Adipocyte (in vitro differentiated cells): Measurements from ENCODE around the gene RFX5.
A peak's percentile ranks its signal among the peaks of the same experiment; 100 is the strongest.
"Not testable (repeated sequence)": the region's sequence is repeated elsewhere in the genome, so short reads cannot be mapped to it uniquely, and the experiment has no call there.

Experiments used
- DNase-seq: peaks from one replicate; pipeline ENCODE4 v3.0.0-alpha.2; 2015; ENCODE audit warnings: low read depth
- H3K27me3 ChIP-seq: replicated peaks from 2 replicates; pipeline ENCODE4 v1.7.0; 2013; ENCODE audit warnings: mild to moderate bottlenecking, low read length, moderate library complexity; ENCODE audit not compliant: control insufficient read depth, insufficient read depth
- H3K36me3 ChIP-seq: 2 replicates; pipeline ENCODE4 v1.7.0; 2013; ENCODE audit warnings: low read length, mild to moderate bottlenecking, moderate library complexity; ENCODE audit not compliant: control insufficient read depth, insufficient read depth, severe bottlenecking
- H3K4me1 ChIP-seq: 2 replicates; pipeline ENCODE4 v1.7.0; 2013; ENCODE audit warnings: mild to moderate bottlenecking, low read length, moderate library complexity; ENCODE audit not compliant: control insufficient read depth, insufficient read depth
- H3K4me3 ChIP-seq: 2 replicates; pipeline ENCODE4 v1.7.0; 2013; ENCODE audit warnings: mild to moderate bottlenecking, low read length, moderate library complexity
- H3K9ac ChIP-seq: 2 replicates; pipeline ENCODE4 v1.7.0; 2013; ENCODE audit warnings: mild to moderate bottlenecking, low read length, moderate library complexity
- H3K9me3 ChIP-seq: 2 replicates; pipeline ENCODE4 v1.7.0; 2013; ENCODE audit warnings: mild to moderate bottlenecking, low read length, moderate library complexity; ENCODE audit not compliant: control insufficient read depth

The RFX5 gene

DNA sequence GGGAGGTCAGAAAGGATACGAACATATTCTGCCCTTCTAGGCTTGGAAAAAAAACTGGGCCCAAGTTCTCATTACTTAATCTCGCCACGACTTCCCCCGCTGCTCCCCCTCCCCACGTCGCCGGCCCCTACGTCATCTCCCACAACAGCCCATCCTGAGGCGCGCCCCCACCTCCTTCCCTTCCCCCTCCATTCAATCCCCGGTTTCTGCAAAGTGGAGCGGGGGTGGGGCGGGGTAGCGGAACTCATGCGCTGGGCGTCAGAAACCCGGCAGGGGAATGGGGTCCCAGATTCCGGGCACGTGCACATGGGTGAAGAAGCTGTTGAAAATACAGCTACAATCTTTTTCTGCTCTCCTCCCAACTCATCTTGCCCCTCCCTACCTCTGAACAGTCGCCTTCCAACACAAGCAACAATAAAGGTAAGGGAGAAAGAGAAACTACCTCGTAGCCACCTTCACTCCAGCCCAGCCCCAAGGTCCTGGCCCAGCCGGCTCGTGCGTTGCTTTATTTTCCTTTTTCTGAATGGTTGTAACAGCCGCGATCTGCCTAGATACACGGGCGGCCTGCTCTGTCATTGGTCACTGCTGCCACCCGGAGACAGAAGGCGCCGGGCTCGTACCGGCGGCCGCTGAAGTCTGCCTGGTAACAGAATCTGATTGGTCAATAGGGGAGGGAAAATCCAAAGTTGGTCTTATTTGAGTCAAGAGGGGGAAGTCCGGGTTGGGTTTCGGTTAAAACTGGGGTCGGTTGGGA is at the start of gene RFX5:
TSS of gene RFX5 (minus strand) at position 484 of the 754 bp plus-strand sequence. CDS start 932 bp downstream, outside the sequence.
- Histone ChIP-seq H3K4me1 (peaks cover 17% of the 10 kb centered on the region), H3K36me3 (peaks cover 19% of the 10 kb centered on the region), H3K4me3 (peak within 1 kb of the TSS; percentile 96), H3K9me3 (no peaks in the 10 kb centered on the region), H3K9ac (peak within 1 kb of the TSS; percentile 88), H3K27me3 (no peaks in the 10 kb centered on the region)
- peak; percentile 99 for DNase-seq

- not testable (repeated sequence) for H3K9ac ChIP-seq, H3K4me3 ChIP-seq, DNase-seq, H3K9me3 ChIP-seq, H3K36me3 ChIP-seq, H3K27me3 ChIP-seq
- peaks cover 11% of the 10 kb centered on the region for H3K4me1 ChIP-seq
These were observed 49.2 kb upstream of the RFX5 start for GRCh38 chr1:151396265-151396664.

GRCh38 chr1:151393583-151393982 is 46.5 kb upstream of the RFX5 start:
- no peak for DNase-seq
- no peak overlapping the region for H3K9ac ChIP-seq

DNA sequence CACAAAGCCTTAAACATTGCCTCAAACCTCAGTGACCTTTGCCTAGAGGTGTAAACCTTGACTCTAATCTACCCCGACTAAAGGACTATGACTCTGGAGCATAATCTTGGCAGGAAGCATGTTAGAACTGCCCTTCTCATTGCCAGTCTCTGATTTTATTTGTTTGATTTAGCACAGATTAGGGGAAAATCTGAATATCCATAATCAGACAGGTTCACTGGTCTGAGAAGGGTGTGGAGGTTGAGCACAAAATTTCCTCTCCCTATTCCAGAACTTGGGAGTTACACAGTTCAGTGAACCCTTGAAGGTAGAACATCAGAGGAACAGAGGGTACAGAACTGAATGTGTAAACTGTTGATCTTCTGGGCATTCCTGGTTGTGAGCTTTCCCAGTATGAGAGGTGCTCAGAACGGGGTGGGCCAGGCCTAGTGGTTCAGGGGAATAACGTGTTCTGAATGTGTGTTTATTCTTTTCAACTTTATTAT is 44.1 kb upstream of the RFX5 start:
- no peaks in the 10 kb centered on the region for H3K36me3 ChIP-seq
- H3K27me3 ChIP-seq: no peaks in the 10 kb centered on the region
- no peak overlapping the region for H3K4me3 ChIP-seq
- no peak overlapping the region for H3K9ac ChIP-seq
- H3K4me1 ChIP-seq: no peaks in the 10 kb centered on the region
- H3K9me3 ChIP-seq: peaks cover 3% of the 10 kb centered on the region
- no peak for DNase-seq

More at GRCh38 chr1:151393583-151393982, 46.5 kb upstream of the RFX5 start:
- no peaks in the 10 kb centered on the region for H3K4me1 ChIP-seq
- no peak overlapping the region for H3K4me3 ChIP-seq
- peaks cover 3% of the 10 kb centered on the region for H3K9me3 ChIP-seq
- H3K36me3 ChIP-seq: no peaks in the 10 kb centered on the region
- no peaks in the 10 kb centered on the region for H3K27me3 ChIP-seq

DNA sequence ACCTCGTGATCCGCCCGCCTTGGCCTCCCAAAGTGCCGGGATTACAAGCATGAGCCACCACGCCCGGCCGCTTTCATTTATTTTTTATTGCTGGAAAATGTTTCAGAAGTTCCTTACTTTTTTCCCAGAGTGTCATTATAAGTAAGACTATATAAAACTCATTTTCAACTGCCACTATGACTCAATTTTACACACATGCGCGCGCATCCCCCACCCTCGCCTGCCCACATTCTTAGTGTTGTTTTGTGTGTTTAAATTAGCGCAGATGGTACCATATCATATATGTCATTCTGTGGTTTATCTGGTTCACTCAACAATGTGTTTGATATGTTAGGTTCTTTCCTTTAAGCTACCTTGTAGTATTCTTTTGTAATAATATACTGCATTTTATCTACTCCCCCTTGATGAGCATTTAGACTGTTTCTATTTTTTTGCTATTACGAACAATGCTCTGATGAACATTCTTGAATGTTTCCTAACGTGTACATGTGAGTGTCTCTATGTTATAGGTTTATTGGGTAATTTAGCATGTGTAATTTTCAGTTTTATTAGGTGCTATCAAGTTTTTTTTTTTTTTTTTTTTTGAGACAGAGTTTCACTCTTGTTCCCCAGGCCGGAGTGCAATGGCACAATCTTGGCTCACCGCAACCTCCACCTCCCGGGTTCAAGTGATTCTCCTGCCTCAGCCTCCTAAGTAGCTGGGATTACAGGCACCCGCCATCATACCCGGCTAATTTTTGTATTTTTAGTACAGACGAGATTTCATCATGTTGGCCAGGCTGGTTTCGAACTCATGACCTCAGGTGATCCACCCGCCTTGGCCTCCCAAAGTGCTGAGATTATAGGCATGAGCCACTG is 43.4 kb upstream of the RFX5 start:
- not testable (repeated sequence) for H3K9ac ChIP-seq, H3K4me3 ChIP-seq, H3K36me3 ChIP-seq

DNA sequence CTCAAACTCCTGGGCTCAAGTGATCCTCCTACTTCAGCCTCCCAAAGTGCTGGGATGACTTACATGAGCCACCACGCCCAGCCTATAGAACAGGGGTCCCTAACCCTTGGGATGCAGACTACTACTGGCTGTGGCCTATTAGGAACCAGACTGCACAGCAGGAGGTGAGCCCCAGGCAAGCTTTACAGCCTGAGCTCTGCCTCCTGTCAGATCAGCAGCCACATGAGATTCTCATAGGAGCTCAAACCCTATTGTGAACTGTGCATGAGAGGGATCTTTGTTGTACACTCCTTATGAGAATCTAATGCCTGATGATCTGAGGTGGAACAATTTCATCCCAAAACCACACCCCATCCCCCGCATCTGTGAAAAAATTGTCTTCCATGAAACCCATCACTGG is 39.0 kb upstream of the RFX5 start:
- Histone ChIP-seq H3K4me3 (no peak overlapping the region), H3K27me3 (peaks cover 9% of the 10 kb centered on the region), H3K9me3 (no peaks in the 10 kb centered on the region), H3K9ac (no peak overlapping the region), H3K36me3 (no peaks in the 10 kb centered on the region), H3K4me1 (no peaks in the 10 kb centered on the region)
- no peak for DNase-seq

More for the DNA sequence above, 43.4 kb upstream of the RFX5 start:
- H3K9me3 ChIP-seq, DNase-seq, H3K27me3 ChIP-seq, H3K4me1 ChIP-seq: not testable (repeated sequence)

- H3K4me3 ChIP-seq: no peak overlapping the region
- no peaks in the 10 kb centered on the region for H3K4me1 ChIP-seq
- no peak for DNase-seq
- H3K27me3 ChIP-seq: peaks cover 9% of the 10 kb centered on the region
- H3K9me3 ChIP-seq: no peaks in the 10 kb centered on the region
- H3K36me3 ChIP-seq: no peaks in the 10 kb centered on the region
- no peak overlapping the region for H3K9ac ChIP-seq
These were observed 37.5 kb upstream of the RFX5 start for GRCh38 chr1:151384584-151384983.

DNA sequence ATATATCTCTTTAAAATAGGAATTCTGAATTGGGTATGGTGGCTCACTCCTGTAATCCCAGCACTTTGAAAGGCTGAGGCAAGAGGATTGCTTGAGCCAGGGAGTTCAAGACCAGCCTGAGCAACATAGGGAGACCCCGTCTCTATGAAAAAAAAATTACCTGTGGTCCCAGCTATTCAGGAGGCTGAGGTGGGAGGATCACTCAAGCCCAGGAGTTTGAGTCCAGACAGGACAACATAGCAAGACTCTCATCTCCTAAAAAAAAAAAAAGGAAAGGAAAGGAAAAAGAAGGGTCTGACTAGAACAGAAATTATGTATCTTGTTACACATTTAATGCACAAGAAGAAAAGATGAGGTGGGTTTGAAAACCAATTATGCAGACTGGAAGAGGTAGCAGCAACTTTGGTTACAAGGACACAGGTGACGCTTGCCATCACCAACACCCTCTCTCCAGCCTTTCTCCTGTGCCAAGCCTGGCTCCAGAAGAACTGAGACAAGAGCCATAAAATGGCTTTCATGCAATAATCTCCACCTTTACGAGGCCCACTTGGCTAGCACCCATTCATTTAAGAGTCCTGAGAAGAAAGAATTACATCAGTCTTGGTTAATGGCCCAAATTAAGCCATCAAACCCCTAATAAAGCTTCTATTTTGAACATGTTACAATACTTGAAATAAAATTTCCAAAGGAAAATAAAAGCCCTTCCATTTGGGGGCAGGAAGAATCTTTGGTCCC is 30.3 kb upstream of the RFX5 start:
- Histone ChIP-seq H3K27me3 (peaks cover 9% of the 10 kb centered on the region), H3K9ac (no peak overlapping the region), H3K4me1 (peaks cover 10% of the 10 kb centered on the region), H3K36me3 (no peaks in the 10 kb centered on the region), H3K4me3 (no peak overlapping the region), H3K9me3 (no peaks in the 10 kb centered on the region)
- DNase-seq: no peak

DNA sequence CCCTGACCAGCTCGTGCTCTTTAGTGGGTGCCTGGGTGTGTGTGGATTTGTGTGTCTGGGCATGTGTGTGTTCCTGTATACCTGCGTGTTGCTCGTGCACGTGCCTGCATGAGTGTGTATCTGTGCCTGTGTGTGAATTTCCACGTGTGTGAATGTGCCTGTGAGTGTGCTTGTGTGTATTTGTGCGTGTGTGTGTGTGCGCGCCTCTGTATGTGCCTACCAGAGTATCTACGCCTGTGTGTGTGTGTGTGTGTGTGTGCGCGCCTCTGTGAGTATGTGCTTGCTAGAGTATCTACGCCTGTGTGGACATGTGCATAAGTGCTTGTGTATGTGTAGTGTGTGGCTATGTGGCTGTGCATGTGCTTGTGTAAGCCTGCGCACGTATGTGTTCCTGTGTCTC is 26.1 kb upstream of the RFX5 start:
- Histone ChIP-seq H3K27me3 (no peaks in the 10 kb centered on the region), H3K9ac (no peak overlapping the region), H3K4me3 (no peak overlapping the region), H3K4me1 (peaks cover 52% of the 10 kb centered on the region), H3K9me3 (no peaks in the 10 kb centered on the region), H3K36me3 (peaks cover 7% of the 10 kb centered on the region)
- DNase-seq: no peak

DNA sequence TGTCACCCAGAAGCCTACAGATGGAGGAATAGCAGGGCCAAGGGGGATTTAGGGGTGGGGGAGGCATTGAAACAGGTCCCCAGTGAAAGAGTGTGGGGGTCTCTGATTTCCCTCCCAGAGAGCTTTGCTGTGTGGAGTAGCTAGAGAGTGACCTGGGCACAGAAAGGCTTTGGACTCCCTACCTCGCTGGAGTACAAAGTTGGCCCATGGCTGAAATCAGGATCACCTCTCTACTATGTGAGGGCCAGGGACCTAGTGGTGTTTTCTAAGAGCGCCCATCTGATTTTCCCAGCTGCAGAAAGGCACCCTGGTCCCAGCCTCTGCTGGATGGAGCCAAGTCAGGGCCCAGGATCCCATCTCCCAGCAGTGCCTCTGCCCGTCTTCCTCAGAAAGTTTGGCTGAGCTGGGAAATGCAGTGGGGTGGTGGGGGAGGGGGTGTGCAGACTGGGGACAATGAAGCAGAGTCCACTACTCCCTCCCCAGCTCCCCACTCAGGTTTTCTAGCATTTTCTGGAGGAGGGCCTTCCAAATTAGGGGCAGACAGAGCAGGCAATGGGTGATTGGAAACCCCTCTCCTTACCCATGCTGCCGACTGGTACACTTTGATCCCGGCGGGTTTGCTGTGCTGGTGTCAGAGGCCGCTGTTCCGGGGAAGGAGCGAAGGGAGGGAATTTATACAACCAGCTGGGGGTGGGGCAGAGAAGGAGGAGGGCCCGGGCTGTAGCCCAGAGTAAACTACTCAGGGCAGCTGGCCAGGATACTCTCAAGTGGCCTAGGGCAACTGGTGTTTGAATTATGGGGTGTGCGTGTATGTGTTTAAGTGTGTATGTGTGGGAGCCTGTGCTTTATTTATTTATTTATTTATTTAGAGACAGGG is 25.2 kb upstream of the RFX5 start, which contains the start of gene SELENBP1:
TSS of gene SELENBP1 (minus strand) at position 648 of the 877 bp plus-strand sequence. CDS start at position 584, 64 bp downstream.
- Histone ChIP-seq H3K9me3 (no peaks in the 10 kb centered on the region), H3K4me3 (peak within 1 kb of the TSS; percentile 84), H3K36me3 (peaks cover 10% of the 10 kb centered on the region), H3K9ac (peak within 1 kb of the TSS; percentile 86), H3K4me1 (peaks cover 61% of the 10 kb centered on the region), H3K27me3 (no peaks in the 10 kb centered on the region)
- DNase-seq: peak; percentile 61
